NCI-H2029 treated with DMSO at 0.1 percent for 48 hours (cell line): ENCODE results near the gene DENND4A.

Source experiments
- DNase-seq: peaks from one replicate; lab custom pipeline; 2025; lab: John Stamatoyannopoulos, UW

Gene DENND4A

GRCh38 chr15:65666257-65666656 is 125.8 kb downstream of the DENND4A start:
- DNase-seq, result no peak

DNA sequence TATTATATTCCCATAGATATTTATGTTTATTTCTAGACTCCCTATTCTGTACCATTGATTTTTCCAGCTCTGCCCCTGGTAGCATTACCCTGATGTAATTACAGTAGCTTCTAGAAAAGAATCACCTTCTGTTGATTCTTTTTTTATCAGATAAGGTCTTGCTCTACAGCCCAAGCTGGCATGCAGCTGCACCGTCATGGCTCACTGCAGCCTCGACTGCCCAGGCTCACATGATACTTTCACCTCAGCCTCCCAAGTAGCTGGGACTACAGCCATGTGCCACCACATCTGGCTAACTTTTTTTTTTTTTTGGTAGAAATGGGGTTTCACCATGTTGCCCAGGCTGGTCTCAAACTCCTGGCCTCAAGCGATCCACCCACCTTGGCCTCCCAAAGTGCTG is 128.6 kb downstream of the DENND4A start:
- DNase-seq, result no peak

DNA sequence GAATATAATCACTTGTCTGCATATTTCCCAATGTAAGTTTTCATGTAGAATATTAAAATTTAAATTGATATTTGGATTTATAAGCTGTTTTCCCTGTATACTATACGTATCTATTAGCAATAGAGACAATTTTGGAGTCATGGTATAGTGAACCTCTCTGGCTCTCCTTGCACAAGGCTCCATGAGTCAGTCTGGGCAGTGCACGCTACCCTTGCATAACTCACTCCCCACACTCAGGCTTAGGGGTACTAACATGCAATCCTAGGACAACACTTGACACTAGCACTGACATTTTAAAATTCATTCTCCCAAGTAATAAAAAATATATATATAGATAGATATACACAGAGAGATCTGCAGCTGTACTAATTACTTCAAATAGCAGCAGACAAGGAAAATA is 131.2 kb downstream of the DENND4A start:
- DNase-seq, result no peak

GRCh38 chr15:65659502-65660052 is 132.5 kb downstream of the DENND4A start:
- DNase-seq, result no peak

GRCh38 chr15:65655457-65655856 is 136.6 kb downstream of the DENND4A start:
- no peak for DNase-seq

DNA sequence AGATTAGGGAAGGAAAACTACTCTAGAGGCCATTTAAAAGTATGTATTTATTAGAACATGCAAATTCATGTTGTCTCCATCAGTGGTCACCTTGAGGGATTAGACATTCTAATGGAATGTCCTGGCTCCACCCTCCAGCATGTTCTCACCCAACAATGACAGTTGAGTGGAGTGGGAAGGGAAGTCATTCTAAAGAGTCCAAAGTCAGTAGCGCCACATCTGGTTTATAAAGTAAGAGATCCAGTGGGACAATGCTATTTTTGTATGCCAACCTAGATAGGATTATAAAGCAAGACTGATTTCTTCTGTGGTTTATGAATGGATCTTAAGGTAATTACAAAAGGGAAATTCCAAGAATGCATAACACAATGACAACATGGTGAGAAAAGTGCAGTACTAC is 137.1 kb downstream of the DENND4A start:
- no peak for DNase-seq

GRCh38 chr15:65653801-65654521 is 138.1 kb downstream of the DENND4A start:
- DNase-seq, result no peak

DNA sequence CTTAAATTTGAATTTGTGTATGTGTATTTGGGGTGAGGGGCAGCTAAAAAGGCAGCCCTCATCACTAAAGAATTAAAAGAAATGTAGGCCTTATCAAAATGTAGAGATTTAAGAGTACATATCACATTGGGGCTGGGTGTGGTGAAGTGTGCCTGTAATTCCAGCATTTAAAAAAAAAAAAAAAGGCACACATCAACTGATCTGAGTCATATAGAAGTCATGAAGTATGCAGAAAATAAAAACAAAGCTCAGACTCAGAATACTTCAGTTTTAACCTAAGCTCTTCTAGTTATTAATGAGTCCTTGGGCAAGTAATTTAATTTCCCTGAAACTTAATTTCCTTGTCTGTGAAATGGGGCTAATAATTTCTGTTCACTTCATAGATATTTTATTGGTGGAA is 138.8 kb downstream of the DENND4A start:
- DNase-seq, result no peak

- peak; percentile 48 for DNase-seq
Measured at GRCh38 chr15:65651831-65652749, 140.0 kb downstream of the DENND4A start.

- DNase-seq, result no peak
Measured at GRCh38 chr15:65651042-65651322, 141.1 kb downstream of the DENND4A start.

DNA sequence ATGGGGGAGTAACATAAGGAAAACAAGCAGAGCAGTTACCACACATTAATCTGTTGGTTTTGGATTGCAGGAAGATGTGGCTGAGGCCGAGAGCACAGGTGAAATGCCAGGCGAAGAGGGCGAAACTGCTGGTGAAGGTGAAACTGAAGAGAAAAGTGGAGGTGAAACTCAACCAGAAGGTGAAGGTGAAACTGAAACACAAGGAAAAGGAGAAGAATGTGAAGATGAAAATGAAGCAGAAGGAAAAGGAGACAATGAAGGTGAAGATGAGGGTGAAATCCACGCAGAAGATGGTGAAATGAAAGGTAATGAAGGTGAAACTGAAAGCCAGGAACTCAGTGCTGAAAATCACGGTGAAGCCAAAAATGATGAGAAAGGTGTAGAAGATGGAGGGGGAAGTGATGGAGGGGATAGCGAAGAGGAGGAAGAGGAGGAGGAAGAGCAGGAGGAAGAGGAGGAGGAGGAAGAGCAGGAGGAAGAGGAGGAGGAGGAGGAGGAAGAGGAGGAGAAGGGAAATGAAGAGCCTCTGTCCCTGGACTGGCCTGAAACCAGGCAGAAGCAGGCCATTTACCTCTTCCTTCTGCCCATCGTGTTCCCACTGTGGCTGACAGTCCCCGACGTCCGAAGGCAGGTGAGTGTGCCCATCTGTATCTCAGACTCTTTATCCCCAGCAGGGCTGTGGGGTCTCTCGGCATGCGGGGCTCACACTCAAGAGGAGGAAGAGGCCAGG is 141.6 kb downstream of the DENND4A start:
- no peak for DNase-seq

GRCh38 chr15:65646486-65646885 is 145.6 kb downstream of the DENND4A start:
- no peak for DNase-seq

GRCh38 chr15:65645392-65645791 is 146.7 kb downstream of the DENND4A start:
- peak; percentile 28 for DNase-seq

- no peak for DNase-seq
Measured at GRCh38 chr15:65644282-65644681, 147.8 kb downstream of the DENND4A start.

DNA sequence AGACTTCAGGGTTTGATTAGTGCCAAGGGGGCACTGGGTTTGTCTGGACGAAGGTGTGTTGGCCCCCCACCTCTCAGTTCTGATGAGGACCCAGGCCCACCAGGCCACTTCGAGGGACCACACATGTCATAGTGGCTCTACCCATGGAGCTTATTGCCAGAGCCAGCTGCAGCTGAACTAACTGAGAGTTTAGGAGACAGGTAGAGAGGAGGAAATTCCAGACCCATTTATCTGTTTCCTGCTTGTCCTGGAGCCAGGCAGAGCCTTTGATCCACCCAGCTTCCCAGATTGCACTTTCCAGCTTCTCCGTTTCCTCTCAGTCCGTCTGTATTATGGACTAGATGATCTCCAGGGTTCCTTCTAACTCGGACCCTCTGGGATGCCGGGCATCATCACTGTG is 149.5 kb downstream of the DENND4A start:
- no peak for DNase-seq

GRCh38 chr15:65641768-65642475 is 150.2 kb downstream of the DENND4A start:
- no peak for DNase-seq

DNA sequence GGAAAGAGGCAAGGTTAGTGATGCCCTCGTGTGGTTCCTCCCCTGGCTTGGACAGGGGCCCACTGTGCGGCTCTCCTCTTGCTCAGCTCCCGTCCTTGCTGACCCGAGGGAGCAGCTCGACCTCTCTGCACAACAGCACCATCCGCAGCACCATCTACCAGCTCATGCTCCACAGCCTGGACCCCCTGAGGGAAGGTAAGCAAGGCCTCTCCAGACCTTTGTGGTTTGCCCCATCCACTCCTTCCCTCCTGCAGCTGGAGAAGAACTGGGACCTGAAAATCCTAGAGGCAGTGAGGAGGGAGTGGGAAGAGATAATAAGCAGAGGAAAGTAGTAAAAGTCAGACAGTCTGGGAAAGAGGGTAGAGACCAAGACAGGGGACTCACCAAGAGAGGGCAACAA is 152.6 kb downstream of the DENND4A start:
- no peak for DNase-seq

DNA sequence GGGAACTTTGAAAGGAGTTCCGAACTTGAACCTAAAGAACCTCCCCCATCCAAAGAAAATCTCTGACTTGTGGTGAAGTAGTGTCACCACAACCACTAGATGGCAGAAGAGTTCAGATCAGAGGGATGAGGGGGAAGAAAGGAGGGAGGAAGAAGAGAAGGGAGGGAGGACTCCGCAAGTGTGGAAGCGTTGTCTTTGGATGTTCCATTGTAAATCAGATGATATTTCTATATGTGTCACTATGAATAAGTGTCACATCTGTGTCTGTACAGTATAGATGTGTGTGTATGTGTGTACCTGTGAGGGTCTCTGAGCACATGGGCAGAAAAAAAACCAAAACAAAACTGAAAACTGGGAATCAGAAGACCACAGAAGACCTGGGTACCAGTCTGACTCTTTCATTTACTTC is 153.4 kb downstream of the DENND4A start:
- peak; percentile 41 for DNase-seq

DNA sequence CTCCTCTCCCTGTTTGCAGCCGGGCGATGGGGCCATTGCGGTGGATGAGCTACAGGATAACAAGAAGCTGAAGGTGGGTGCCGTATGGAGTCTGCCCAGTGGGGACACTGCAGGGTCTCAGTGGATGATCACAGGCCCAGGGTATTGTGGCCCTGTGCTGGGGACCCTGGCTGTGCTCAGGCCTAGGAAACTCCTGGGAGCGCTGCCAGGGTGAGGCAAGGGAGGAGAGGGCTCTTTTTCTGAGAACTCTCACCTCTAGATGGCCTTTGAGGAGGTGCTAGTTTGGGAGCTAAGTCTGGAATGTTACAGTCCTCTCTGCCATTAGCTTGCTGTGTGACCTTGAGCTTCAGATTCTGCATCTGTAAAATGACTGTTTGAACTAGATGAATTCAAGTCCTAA is 154.0 kb downstream of the DENND4A start:
- DNase-seq, result no peak

- DNase-seq, result no peak
Measured at GRCh38 chr15:65634356-65634755, 157.7 kb downstream of the DENND4A start.

DNA sequence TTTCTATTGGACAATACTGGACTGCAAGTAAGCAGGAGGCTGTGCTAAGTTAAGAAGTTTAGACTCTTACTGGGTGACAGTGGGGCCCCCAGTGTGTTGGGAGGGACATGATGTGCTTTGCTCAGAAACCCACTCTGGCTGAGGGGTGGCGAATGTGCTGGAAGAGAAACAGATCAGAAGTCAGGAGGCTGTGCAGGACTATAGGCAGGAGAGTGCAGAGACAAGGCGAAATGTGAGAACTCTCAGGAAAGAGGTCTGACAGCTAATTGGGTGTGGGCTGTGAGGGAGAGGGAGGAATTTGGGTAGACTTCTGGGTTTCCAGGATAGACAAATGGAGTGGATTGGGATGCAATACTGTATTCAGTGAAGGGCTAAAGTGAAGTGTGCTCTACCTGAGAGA is 158.3 kb downstream of the DENND4A start:
- no peak for DNase-seq
